ENCODE results near the gene HDGFL2. TPM values are rescaled to one million over a fixed set of nuclear protein-coding genes. Genes with fewer than 3 reads are reported as not detected.

HDGFL2 gene
- total and polyA plus RNA-seq, 5 donors from 2014 or later: 11.5 to 32.7 (median 12.2) TPM

DNA sequence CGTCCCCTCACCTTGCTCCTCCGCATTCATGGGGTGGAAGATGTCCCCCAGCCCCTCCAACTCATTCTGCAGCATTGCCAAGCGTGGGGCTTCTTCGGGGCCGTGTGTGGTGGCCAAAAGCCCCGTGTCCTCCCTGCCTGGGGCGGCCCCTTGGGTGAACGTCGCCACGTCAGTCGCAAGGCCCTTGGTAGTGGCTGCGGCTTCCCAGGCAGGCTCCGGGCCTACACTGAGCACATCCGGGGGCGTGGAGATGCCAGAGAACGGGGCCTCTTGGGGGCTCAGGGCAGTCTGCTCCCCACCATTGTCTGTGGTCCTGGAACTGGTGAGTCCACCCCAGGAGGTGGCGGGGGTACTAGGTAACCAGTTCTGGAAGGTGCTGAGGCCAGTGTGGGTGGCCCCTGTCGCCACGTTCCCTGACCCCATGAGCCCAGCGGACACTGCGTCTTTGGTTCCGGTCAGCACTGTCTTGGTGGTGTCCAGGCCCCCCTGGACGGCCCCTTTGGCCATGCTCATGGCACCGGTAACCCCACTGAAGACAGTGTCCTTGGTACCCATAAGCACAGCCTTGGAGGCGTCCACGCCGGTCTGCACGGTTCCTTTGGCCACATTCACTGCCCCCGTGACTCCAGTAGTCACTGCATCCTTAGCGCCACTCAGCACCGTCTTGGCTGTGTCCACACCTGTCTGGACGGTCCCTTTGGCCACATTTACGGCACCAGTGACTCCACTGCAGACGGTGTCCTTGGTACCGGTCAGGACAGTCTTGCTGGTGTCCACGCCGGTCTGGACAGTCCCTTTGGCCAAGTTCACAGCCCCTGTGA, 38.5 kb downstream of the HDGFL2 start:
- Mint-ChIP-seq H3K27me3 (peaks cover 4% of the 10 kb centered on the region), H3K27ac (no peak overlapping the region), H3K4me1 (no peaks in the 10 kb centered on the region), H3K36me3 (peaks cover 9% of the 10 kb centered on the region), H3K9me3 (peaks cover 0 to 2% (median 0%) of the 10 kb centered on the region in 7 donors), H3K4me3 (no peak overlapping the region)
- ATAC-seq (ENCODE audit: low read depth in 2 of 2): peak in 1 of 2 donors; percentile 22
- Histone ChIP-seq H3K4me3 (ENCODE audit: low read depth, low read length) (no peak overlapping the region), H3K9me3 (ENCODE audit: control insufficient read depth in 2 of 2, low read length in 2 of 2) (no peaks in the 10 kb centered on the region), H3K27ac (ENCODE audit: insufficient read depth, low read length, poor library complexity, severe bottlenecking) (no peak overlapping the region), H3K4me1 (ENCODE audit: control insufficient read depth, insufficient read depth, low read length, poor library complexity, severe bottlenecking) (no peaks in the 10 kb centered on the region), H3K27me3 (ENCODE audit: control insufficient read depth, insufficient read depth, low read length) (no peaks in the 10 kb centered on the region), H3K36me3 (ENCODE audit: control insufficient read depth, insufficient read depth, low read length) (no peaks in the 10 kb centered on the region)
- DNase-seq: no peak

DNA sequence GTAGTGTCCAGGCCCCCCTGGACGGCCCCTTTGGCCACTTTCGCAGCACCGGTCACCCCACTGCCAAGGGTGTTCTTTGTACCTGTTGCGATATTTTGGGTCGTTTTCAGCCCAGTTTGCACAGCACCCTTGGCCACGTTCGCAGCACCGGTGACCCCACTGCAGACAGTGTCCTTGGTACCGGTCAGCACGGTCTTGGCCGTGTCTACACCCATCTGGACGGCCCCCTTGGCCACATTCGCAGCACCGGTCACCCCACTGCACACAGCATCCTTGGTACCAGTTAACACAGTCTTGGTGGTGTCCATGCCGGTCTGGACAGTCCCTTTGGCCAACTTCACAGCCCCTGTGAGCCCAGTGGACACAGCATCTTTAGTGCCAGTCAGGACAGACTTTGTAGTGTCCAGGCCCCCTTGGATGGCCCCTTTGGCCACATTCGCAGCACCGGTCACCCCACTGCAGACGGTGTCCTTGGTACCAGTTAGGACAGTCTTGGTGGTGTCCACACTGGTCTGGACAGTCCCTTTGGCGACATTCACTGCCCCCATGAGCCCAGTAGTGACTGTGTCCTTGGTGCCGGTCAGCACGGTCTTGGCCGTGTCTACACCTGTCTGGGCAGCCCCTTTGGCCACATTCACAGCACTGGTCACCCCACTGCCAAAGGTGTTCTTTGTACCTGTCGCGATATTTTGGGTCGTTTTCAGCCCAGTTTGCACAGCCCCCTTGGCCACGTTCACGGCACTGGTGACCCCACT, 39.4 kb downstream of the HDGFL2 start:
- Mint-ChIP-seq H3K27me3 (peaks cover 5% of the 10 kb centered on the region), H3K9me3 (peaks cover 0 to 2% (median 0%) of the 10 kb centered on the region in 7 donors), H3K27ac (no peak overlapping the region), H3K4me3 (no peak overlapping the region), H3K4me1 (no peaks in the 10 kb centered on the region), H3K36me3 (peaks cover 4% of the 10 kb centered on the region)
- H3K9me3 ChIP-seq (ENCODE audit: control insufficient read depth in 2 of 2, low read length in 2 of 2): no peaks in the 10 kb centered on the region
- no peak overlapping the region for H3K4me3 ChIP-seq (ENCODE audit: low read depth, low read length)
- no peak overlapping the region for H3K27ac ChIP-seq (ENCODE audit: insufficient read depth, low read length, poor library complexity, severe bottlenecking)
- H3K36me3 ChIP-seq (ENCODE audit: control insufficient read depth, insufficient read depth, low read length): no peaks in the 10 kb centered on the region
- H3K4me1 ChIP-seq (ENCODE audit: control insufficient read depth, insufficient read depth, low read length, poor library complexity, severe bottlenecking): no peaks in the 10 kb centered on the region
- H3K27me3 ChIP-seq (ENCODE audit: control insufficient read depth, insufficient read depth, low read length): no peaks in the 10 kb centered on the region
- DNase-seq (no peak), ATAC-seq (ENCODE audit: low read depth in 2 of 2) (no peak)

DNA sequence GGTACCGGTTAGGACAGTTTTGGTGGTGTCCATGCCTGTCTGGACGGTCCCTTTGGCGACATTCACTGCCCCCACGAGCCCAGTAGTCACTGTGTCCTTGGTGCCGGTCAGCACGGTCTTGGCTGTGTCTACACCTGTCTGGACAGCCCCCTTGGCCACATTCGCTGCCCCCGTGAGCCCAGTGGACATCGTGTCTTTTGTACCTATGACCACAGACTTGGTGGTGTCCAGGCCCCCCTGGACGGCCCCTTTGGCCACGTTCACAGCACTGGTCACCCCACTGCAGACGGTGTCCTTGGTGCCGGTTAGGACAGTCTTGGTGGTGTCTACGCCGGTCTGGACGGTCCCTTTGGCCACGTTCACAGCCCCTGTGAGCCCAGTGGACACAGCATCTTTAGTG, 40.0 kb downstream of the HDGFL2 start:
- no peak overlapping the region for H3K27ac Mint-ChIP-seq
- Histone ChIP-seq H3K4me3 (ENCODE audit: low read depth, low read length) (no peak overlapping the region), H3K36me3 (ENCODE audit: control insufficient read depth, insufficient read depth, low read length) (no peaks in the 10 kb centered on the region), H3K27ac (ENCODE audit: insufficient read depth, low read length, poor library complexity, severe bottlenecking) (no peak overlapping the region), H3K4me1 (ENCODE audit: control insufficient read depth, insufficient read depth, low read length, poor library complexity, severe bottlenecking) (no peaks in the 10 kb centered on the region), H3K9me3 (ENCODE audit: control insufficient read depth in 2 of 2, low read length in 2 of 2) (no peaks in the 10 kb centered on the region), H3K27me3 (ENCODE audit: control insufficient read depth, insufficient read depth, low read length) (no peaks in the 10 kb centered on the region)
- H3K27me3 Mint-ChIP-seq: peaks cover 5% of the 10 kb centered on the region
- H3K4me1 Mint-ChIP-seq: no peaks in the 10 kb centered on the region
- peaks cover 0 to 2% (median 0%) of the 10 kb centered on the region in 7 donors for H3K9me3 Mint-ChIP-seq
- no peak overlapping the region for H3K4me3 Mint-ChIP-seq
- no peak for ATAC-seq (ENCODE audit: low read depth in 2 of 2)
- DNase-seq: no peak
- no peaks in the 10 kb centered on the region for H3K36me3 Mint-ChIP-seq

DNA sequence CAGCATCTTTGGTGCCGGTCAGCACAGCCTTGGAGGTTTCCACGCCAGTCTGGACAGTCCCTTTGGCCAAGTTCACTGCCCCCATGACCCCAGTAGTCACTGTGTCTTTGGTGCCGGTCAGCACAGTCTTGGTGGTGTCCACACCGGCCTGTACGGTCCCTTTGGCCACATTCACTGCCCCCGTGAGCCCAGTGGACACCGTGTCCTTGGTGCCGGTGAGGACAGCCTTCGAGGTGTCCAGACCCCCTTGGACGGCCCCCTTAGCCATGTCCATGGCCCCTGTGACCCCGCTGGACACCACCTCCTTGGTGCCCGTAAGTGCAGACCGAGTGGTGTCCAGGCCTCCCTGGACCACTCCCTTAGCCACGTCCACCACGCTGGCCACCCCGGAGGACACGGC, 41.2 kb downstream of the HDGFL2 start:
- H3K9me3 Mint-ChIP-seq: peaks cover 0 to 2% (median 0%) of the 10 kb centered on the region in 7 donors
- no peaks in the 10 kb centered on the region for H3K4me1 ChIP-seq (ENCODE audit: control insufficient read depth, insufficient read depth, low read length, poor library complexity, severe bottlenecking)
- H3K4me3 Mint-ChIP-seq: no peak overlapping the region
- H3K27ac ChIP-seq (ENCODE audit: insufficient read depth, low read length, poor library complexity, severe bottlenecking): no peak overlapping the region
- peaks cover 5% of the 10 kb centered on the region for H3K27me3 Mint-ChIP-seq
- no peaks in the 10 kb centered on the region for H3K27me3 ChIP-seq (ENCODE audit: control insufficient read depth, insufficient read depth, low read length)
- DNase-seq (no peak), ATAC-seq (ENCODE audit: low read depth in 2 of 2) (no peak)
- no peak overlapping the region for H3K27ac Mint-ChIP-seq
- H3K9me3 ChIP-seq (ENCODE audit: control insufficient read depth in 2 of 2, low read length in 2 of 2): no peaks in the 10 kb centered on the region
- no peaks in the 10 kb centered on the region for H3K36me3 Mint-ChIP-seq
- H3K4me1 Mint-ChIP-seq: no peaks in the 10 kb centered on the region
- no peaks in the 10 kb centered on the region for H3K36me3 ChIP-seq (ENCODE audit: control insufficient read depth, insufficient read depth, low read length)
- no peak overlapping the region for H3K4me3 ChIP-seq (ENCODE audit: low read depth, low read length)

DNA sequence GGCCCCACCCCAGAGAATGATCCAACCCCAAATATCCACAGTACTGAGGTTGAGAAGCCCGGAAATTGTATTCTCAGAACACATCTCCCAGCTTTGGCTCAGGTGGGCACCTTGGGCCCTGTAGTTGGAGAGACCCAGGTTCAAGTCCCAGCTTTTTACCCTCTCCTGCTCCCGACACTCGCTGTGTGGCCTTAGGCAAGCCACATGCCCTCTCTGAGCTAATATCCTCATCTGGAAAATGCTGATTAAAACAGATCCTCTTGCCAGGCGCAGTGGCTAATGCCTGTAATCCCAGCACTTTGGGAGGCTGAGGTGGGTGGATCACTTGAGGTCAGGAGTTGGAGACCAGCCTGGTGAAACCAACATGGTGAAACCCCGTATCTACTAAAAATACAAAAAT, 43.6 kb downstream of the HDGFL2 start:
- Histone ChIP-seq H3K4me3 (ENCODE audit: low read depth, low read length) (no peak overlapping the region), H3K27me3 (ENCODE audit: control insufficient read depth, insufficient read depth, low read length) (no peaks in the 10 kb centered on the region), H3K9me3 (ENCODE audit: control insufficient read depth in 2 of 2, low read length in 2 of 2) (no peaks in the 10 kb centered on the region), H3K36me3 (ENCODE audit: control insufficient read depth, insufficient read depth, low read length) (no peaks in the 10 kb centered on the region), H3K27ac (ENCODE audit: insufficient read depth, low read length, poor library complexity, severe bottlenecking) (no peak overlapping the region), H3K4me1 (ENCODE audit: control insufficient read depth, insufficient read depth, low read length, poor library complexity, severe bottlenecking) (no peaks in the 10 kb centered on the region)
- Mint-ChIP-seq H3K27me3 (peaks cover 9% of the 10 kb centered on the region), H3K36me3 (no peaks in the 10 kb centered on the region), H3K9me3 (peaks cover 0 to 2% (median 0%) of the 10 kb centered on the region in 7 donors), H3K4me1 (no peaks in the 10 kb centered on the region), H3K4me3 (no peak overlapping the region), H3K27ac (peak overlapping the region in 1 of 3 donors; percentile 66)
- DNase-seq (no peak), ATAC-seq (ENCODE audit: low read depth in 2 of 2) (no peak)

DNA sequence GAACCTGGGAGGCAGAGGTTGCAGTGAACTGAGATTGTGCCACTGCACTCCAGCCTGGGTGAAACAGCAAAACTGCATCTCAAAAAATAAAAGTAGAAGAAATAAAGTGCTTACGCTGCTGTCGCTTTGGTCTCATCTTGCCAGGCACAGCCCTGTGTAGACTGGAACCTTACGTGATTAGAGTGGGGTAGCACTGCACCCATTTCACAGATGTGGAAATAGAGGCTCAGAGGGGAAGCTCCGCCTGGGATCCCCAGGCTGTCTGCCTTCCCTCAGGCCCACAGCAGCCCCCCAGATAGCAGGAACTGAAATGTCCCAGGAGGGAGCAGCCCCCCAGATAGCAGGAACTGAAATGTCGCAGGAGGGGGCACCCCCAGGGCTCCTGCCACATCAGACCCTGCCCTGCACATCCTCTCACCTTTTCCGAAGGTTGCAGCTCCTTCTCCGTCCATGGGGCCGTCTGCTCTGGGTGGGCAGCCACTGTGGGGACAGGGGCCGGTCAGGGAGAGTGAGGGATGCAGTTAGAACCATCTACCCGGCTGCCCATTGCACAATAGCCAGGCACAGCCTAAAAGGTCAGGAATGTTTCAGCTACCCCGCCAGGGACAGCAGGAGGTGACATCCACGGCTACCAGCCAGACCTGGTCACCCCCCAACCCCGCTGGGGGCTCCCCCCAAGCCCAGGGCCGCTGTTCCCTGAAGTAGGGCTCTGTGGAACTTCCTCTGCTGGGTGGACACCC, 44.3 kb downstream of the HDGFL2 start:
- Histone ChIP-seq H3K4me1 (ENCODE audit: control insufficient read depth, insufficient read depth, low read length, poor library complexity, severe bottlenecking) (no peaks in the 10 kb centered on the region), H3K36me3 (ENCODE audit: control insufficient read depth, insufficient read depth, low read length) (no peaks in the 10 kb centered on the region), H3K4me3 (ENCODE audit: low read depth, low read length) (no peak overlapping the region), H3K27ac (ENCODE audit: insufficient read depth, low read length, poor library complexity, severe bottlenecking) (no peak overlapping the region), H3K27me3 (ENCODE audit: control insufficient read depth, insufficient read depth, low read length) (no peaks in the 10 kb centered on the region), H3K9me3 (ENCODE audit: control insufficient read depth in 2 of 2, low read length in 2 of 2) (no peaks in the 10 kb centered on the region)
- DNase-seq (no peak), ATAC-seq (ENCODE audit: low read depth in 2 of 2) (no peak)
- H3K27me3 Mint-ChIP-seq: peaks cover 15% of the 10 kb centered on the region
- H3K4me3 Mint-ChIP-seq: no peak overlapping the region
- H3K27ac Mint-ChIP-seq: peak overlapping the region in 1 of 3 donors; percentile 20
- H3K4me1 Mint-ChIP-seq: no peaks in the 10 kb centered on the region
- no peaks in the 10 kb centered on the region for H3K36me3 Mint-ChIP-seq
- peaks cover 0 to 2% (median 0%) of the 10 kb centered on the region in 7 donors for H3K9me3 Mint-ChIP-seq

DNA sequence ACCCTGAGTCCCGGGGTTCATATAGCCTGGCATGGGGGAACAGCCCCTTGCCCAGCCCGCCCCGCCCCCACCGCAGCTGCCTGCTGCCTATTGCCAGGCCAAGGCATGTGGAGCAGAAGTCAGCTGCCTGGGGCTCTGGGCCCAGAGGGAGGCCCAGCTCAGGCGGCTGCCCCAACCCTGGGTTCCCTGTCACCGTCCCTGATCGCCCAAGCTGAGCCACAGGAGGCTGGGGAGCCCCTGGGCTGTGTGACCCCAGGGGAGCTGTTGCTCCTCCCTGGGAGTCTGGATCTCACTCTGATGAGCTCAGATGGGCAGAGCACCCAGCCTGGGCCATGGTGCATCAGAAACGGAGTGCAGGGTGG, 44.8 kb downstream of the HDGFL2 start:
- H3K27ac Mint-ChIP-seq: no peak overlapping the region
- H3K4me1 Mint-ChIP-seq: no peaks in the 10 kb centered on the region
- Histone ChIP-seq H3K27me3 (ENCODE audit: control insufficient read depth, insufficient read depth, low read length) (no peaks in the 10 kb centered on the region), H3K36me3 (ENCODE audit: control insufficient read depth, insufficient read depth, low read length) (no peaks in the 10 kb centered on the region), H3K27ac (ENCODE audit: insufficient read depth, low read length, poor library complexity, severe bottlenecking) (no peak overlapping the region), H3K4me1 (ENCODE audit: control insufficient read depth, insufficient read depth, low read length, poor library complexity, severe bottlenecking) (no peaks in the 10 kb centered on the region), H3K9me3 (ENCODE audit: control insufficient read depth in 2 of 2, low read length in 2 of 2) (no peaks in the 10 kb centered on the region), H3K4me3 (ENCODE audit: low read depth, low read length) (no peak overlapping the region)
- H3K36me3 Mint-ChIP-seq: no peaks in the 10 kb centered on the region
- H3K9me3 Mint-ChIP-seq: peaks cover 0 to 1% (median 0%) of the 10 kb centered on the region in 7 donors
- H3K27me3 Mint-ChIP-seq: peaks cover 20% of the 10 kb centered on the region
- ATAC-seq (ENCODE audit: low read depth in 2 of 2) (no peak), DNase-seq (no peak)
- H3K4me3 Mint-ChIP-seq: no peak overlapping the region

Data from CD4-positive, CD25-positive, alpha-beta regulatory T cell (primary cell).